Keratinocyte (primary cell): Measurements from ENCODE around the gene CDC20B. TPM values are rescaled to one million over a fixed set of nuclear protein-coding genes. Genes with fewer than 3 reads are reported as not detected.

ENCODE experiments used
- DNase-seq: peaks from one replicate; pipeline ENCODE4 v3.0.0-alpha.2; 2011; ENCODE audit warnings: low read depth, missing footprints, low spot score
- FAIRE-seq: peaks from 2 replicates; lab custom pipeline; 2011; peaks lifted over from hg19 to GRCh38; lab: Jason Lieb, UNC
- H2AFZ ChIP-seq: 2 replicates; pipeline ENCODE4 v1.6.0; 2012; ENCODE audit warnings: low read length, control low read depth, inconsistent platforms; ENCODE audit not compliant: control insufficient read depth
- H3K27ac ChIP-seq: 2 replicates; pipeline ENCODE4 v1.5.1; 2011; ENCODE audit warnings: low read length; ENCODE audit not compliant: control insufficient read depth, insufficient read depth
- H3K27me3 ChIP-seq: 3 replicates; pipeline ENCODE4 v1.6.0; 2011; ENCODE audit warnings: low read length; ENCODE audit not compliant: control insufficient read depth, insufficient read depth; ENCODE audit errors: extremely low read depth
- H3K36me3 ChIP-seq, 2 experiments: 2 replicates in 1 of 2; 3 replicates in 1 of 2; pipeline ENCODE4 v1.5.1; 2011; ENCODE audit warnings: low read length in 2 of 2, mild to moderate bottlenecking in 1 of 2; ENCODE audit not compliant: control insufficient read depth in 2 of 2, insufficient read depth in 2 of 2; ENCODE audit errors: extremely low read depth in 1 of 2
- H3K4me1 ChIP-seq: 3 replicates; pipeline ENCODE4 v1.5.1; 2011; ENCODE audit warnings: low read length; ENCODE audit not compliant: control insufficient read depth, insufficient read depth; ENCODE audit errors: extremely low read depth
- H3K4me2 ChIP-seq: 3 replicates; pipeline ENCODE4 v1.6.0; 2011; ENCODE audit warnings: low read depth, low read length; ENCODE audit not compliant: control insufficient read depth, insufficient read depth; ENCODE audit errors: extremely low read depth
- H3K4me3 ChIP-seq, 3 experiments: fragments of 200-600 bp in 1 of 3; sonication (generic) in 1 of 3; 2 replicates in 2 of 3; 3 replicates in 1 of 3; pipeline ENCODE4 v1.5.1; 2011 to 2016; ENCODE audit warnings: low read length in 3 of 3, mild to moderate bottlenecking in 3 of 3, control low read depth in 2 of 3, inconsistent platforms in 1 of 3, low read depth in 1 of 3, mixed read lengths in 1 of 3, mixed run types in 1 of 3, moderate library complexity in 1 of 3; ENCODE audit not compliant: control insufficient read depth in 2 of 3, insufficient read depth in 2 of 3; ENCODE audit errors: extremely low read depth in 1 of 3
- H3K79me2 ChIP-seq: 2 replicates; pipeline ENCODE4 v1.6.0; 2012; ENCODE audit warnings: low read length; ENCODE audit not compliant: control insufficient read depth, insufficient read depth
- H3K9ac ChIP-seq: 3 replicates; pipeline ENCODE4 v1.6.0; 2011; ENCODE audit warnings: low read length; ENCODE audit not compliant: control insufficient read depth, insufficient read depth; ENCODE audit errors: extremely low read depth
- H3K9me1 ChIP-seq: 3 replicates; pipeline ENCODE4 v1.6.0; 2011; ENCODE audit warnings: low read length; ENCODE audit not compliant: control insufficient read depth, insufficient read depth; ENCODE audit errors: extremely low read depth
- H3K9me3 ChIP-seq: 2 replicates; pipeline ENCODE4 v1.5.1; 2012; ENCODE audit warnings: low read depth, low read length; ENCODE audit not compliant: control insufficient read depth
- H4K20me1 ChIP-seq: 3 replicates; pipeline ENCODE4 v1.6.0; 2011; ENCODE audit warnings: low read length; ENCODE audit not compliant: control insufficient read depth, insufficient read depth; ENCODE audit errors: extremely low read depth
- EZH2 ChIP-seq: IDR thresholded peaks from one replicate; pipeline ENCODE4 v1.6.1; 2012; ENCODE audit warnings: inconsistent platforms, mild to moderate bottlenecking, low read length, moderate library complexity
- dilution Hi-C: fragments of 300-500 bp; cut with MboI; formaldehyde crosslinking; loops from one replicate; pipeline ENCODE4 v1.7.0; 2020; ENCODE audit warnings: low sequenced_read_pairs; ENCODE audit not compliant: extremely low pct_ligation_motif_present
- polyA plus RNA-seq, 5 experiments: library from polyadenylated mRNA; depleted of rRNA in 3 of 5; stranded (reverse) in 3 of 5; stranded (forward) in 1 of 5; unstranded in 1 of 5; fragments of >200 nt; gene quantifications; 1 replicate in 1 of 5; 2 replicates in 3 of 5; 3 replicates in 1 of 5; pipeline versions ENCODE4 v1.2.1 to v1.2.3, GENCODE V29; 2011 to 2012; ENCODE audit warnings: missing spikeins in 2 of 5, low read depth in 1 of 5, low replicate concordance in 1 of 5
- TF ChIP-seq, protein P1 (sequence below), 3 experiments: IDR thresholded peaks in 1 of 3; conservative IDR thresholded peaks in 1 of 3; optimal IDR thresholded peaks in 1 of 3; 2 replicates in 2 of 3; 3 replicates in 1 of 3; pipeline versions ENCODE3 to v1.5.1; 2011; ENCODE audit warnings: low read length in 3 of 3, mild to moderate bottlenecking in 3 of 3, moderate library complexity in 2 of 3, control low read depth in 1 of 3, inconsistent platforms in 1 of 3; ENCODE audit not compliant: insufficient read depth in 2 of 3; ENCODE audit errors: extremely low read depth in 1 of 3

Gene CDC20B
- polyA plus RNA-seq, 1 donor (not counting 4 experiments of a cell fraction or from before 2014, with no cell fraction given) = 0.03 TPM

DNA sequence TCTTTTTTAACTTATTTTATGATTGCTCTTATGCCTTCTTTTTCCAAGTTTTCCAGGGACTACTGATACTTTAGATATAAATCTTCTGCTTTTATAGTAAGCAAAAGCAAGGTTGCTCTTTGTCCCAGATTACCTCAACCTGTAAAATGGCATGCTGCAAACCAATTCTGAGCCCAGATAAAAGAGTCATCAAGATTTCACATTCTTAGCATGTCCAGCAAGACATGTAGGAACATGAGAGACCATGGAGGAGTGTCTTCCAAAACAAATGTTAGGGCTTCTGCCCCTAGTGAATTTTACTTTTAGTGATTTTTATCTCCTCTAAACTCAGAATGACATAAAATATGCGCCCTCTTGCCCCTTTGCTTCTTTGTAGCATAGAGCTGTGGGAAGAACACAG is 7.0 kb upstream of the CDC20B start:
- no peak overlapping the region for H3K27ac ChIP-seq
- no peaks in the 10 kb centered on the region for H4K20me1 ChIP-seq
- peak overlapping the region; percentile 8 for H3K4me2 ChIP-seq
- H3K27me3 ChIP-seq = peaks cover 18% of the 10 kb centered on the region
- no peaks in the 10 kb centered on the region for H3K79me2 ChIP-seq
- DNase-seq (no peak), FAIRE-seq (no peak)
- no peak overlapping the region for H3K4me3 ChIP-seq
- TF ChIP-seq, protein P1, sequence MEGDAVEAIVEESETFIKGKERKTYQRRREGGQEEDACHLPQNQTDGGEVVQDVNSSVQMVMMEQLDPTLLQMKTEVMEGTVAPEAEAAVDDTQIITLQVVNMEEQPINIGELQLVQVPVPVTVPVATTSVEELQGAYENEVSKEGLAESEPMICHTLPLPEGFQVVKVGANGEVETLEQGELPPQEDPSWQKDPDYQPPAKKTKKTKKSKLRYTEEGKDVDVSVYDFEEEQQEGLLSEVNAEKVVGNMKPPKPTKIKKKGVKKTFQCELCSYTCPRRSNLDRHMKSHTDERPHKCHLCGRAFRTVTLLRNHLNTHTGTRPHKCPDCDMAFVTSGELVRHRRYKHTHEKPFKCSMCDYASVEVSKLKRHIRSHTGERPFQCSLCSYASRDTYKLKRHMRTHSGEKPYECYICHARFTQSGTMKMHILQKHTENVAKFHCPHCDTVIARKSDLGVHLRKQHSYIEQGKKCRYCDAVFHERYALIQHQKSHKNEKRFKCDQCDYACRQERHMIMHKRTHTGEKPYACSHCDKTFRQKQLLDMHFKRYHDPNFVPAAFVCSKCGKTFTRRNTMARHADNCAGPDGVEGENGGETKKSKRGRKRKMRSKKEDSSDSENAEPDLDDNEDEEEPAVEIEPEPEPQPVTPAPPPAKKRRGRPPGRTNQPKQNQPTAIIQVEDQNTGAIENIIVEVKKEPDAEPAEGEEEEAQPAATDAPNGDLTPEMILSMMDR (optimal IDR thresholded peaks at IDR 0.05 in 1 of 3, IDR thresholded peaks at IDR 0.05 in 1 of 3, conservative IDR thresholded peaks at IDR 0.05 in 1 of 3; ENCODE audit: extremely low read depth in 1 of 3, insufficient read depth in 2 of 3, low read length in 3 of 3) = no peak
- TF ChIP-seq EZH2 = no peak
- dilution Hi-C loops = no loop called here
- H3K36me3 ChIP-seq = no peaks in the 10 kb centered on the region
- H3K4me1 ChIP-seq = peaks cover 20% of the 10 kb centered on the region
- no peak overlapping the region for H2AFZ ChIP-seq
- no peak overlapping the region for H3K9ac ChIP-seq
- no peaks in the 10 kb centered on the region for H3K9me1 ChIP-seq
- H3K9me3 ChIP-seq = no peaks in the 10 kb centered on the region

DNA sequence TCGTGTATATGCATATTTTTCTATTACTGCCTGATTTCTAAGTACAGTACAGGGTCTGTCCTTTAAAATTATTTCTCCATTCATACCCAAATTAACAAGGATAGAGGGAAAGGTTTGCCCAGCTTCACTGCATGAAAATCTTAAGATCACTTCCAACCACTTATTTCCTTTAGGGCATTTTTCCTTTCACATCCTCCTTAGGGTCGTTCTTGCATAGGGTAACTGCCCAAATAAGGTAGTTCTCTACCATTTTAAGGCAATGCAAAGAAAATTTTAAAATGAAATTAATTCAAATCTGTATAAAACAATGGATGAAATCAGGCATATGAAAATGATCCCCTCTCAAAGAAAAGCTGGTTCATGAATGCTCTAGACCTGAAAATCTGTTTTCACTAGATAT is 4.1 kb upstream of the CDC20B start:
- no peak for DNase-seq
- Histone ChIP-seq H3K9me3 (no peaks in the 10 kb centered on the region), H3K36me3 (no peaks in the 10 kb centered on the region), H3K9ac (no peak overlapping the region), H3K27ac (no peak overlapping the region), H3K27me3 (peaks cover 25% of the 10 kb centered on the region), H4K20me1 (no peaks in the 10 kb centered on the region), H2AFZ (no peak overlapping the region), H3K4me3 (no peak overlapping the region), H3K4me2 (peak overlapping the region; percentile 92), H3K4me1 (peaks cover 34% of the 10 kb centered on the region), H3K9me1 (no peaks in the 10 kb centered on the region), H3K79me2 (no peaks in the 10 kb centered on the region)
- no peak for FAIRE-seq
- TF ChIP-seq EZH2 = no peak
- TF ChIP-seq, protein P1 (optimal IDR thresholded peaks at IDR 0.05 in 1 of 3, IDR thresholded peaks at IDR 0.05 in 1 of 3, conservative IDR thresholded peaks at IDR 0.05 in 1 of 3; ENCODE audit: extremely low read depth in 1 of 3, insufficient read depth in 2 of 3, low read length in 3 of 3) = no peak
- dilution Hi-C loops = no loop called here
